ENCODE data around the gene UVSSA.

The UVSSA gene

GRCh38 chr4:1379801-1380331 is 32.9 kb downstream of the UVSSA start:
- Histone ChIP-seq H3K4me1 (ENCODE audit: low read length) (no peaks in the 10 kb centered on the region), H3K27ac (ENCODE audit: low read length) (no peak overlapping the region), H3K36me3 (replicated peaks; ENCODE audit: insufficient read depth, low read length) (no peaks in the 10 kb centered on the region), H3F3A (ENCODE audit: insufficient read depth, low read length) (no peaks in the 10 kb centered on the region), H3K9ac (ENCODE audit: low read length) (no peak overlapping the region), H3K27me3 (replicated peaks; ENCODE audit: insufficient read depth, low read length) (no peaks in the 10 kb centered on the region), H3K79me2 (ENCODE audit: low read length) (no peaks in the 10 kb centered on the region), H3K4me3 (ENCODE audit: low read length) (no peak overlapping the region), H3K9me2 (replicated peaks; ENCODE audit: insufficient read depth, low read length) (no peaks in the 10 kb centered on the region), H3K4me2 (ENCODE audit: low read depth, low read length) (no peak overlapping the region), H4K20me1 (ENCODE audit: insufficient read depth, low read length) (no peaks in the 10 kb centered on the region), H3K9me3 (replicated peaks; ENCODE audit: insufficient read depth, low read length) (no peaks in the 10 kb centered on the region), H2AFZ (ENCODE audit: low read length) (no peak overlapping the region)
- no peak for DNase-seq
- TF ChIP-seq EZH2phosphoT487 (IDR thresholded peaks at IDR 0.05; ENCODE audit: low read length) (no peak), EZH2 (optimal IDR thresholded peaks at IDR 0.05; ENCODE audit: low read depth, low read length) (no peak)
- TF ChIP-seq, protein P1, sequence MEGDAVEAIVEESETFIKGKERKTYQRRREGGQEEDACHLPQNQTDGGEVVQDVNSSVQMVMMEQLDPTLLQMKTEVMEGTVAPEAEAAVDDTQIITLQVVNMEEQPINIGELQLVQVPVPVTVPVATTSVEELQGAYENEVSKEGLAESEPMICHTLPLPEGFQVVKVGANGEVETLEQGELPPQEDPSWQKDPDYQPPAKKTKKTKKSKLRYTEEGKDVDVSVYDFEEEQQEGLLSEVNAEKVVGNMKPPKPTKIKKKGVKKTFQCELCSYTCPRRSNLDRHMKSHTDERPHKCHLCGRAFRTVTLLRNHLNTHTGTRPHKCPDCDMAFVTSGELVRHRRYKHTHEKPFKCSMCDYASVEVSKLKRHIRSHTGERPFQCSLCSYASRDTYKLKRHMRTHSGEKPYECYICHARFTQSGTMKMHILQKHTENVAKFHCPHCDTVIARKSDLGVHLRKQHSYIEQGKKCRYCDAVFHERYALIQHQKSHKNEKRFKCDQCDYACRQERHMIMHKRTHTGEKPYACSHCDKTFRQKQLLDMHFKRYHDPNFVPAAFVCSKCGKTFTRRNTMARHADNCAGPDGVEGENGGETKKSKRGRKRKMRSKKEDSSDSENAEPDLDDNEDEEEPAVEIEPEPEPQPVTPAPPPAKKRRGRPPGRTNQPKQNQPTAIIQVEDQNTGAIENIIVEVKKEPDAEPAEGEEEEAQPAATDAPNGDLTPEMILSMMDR (IDR thresholded peaks at IDR 0.05; ENCODE audit: low read length): no peak

- Histone ChIP-seq H3K9me2 (replicated peaks; ENCODE audit: insufficient read depth, low read length) (no peaks in the 10 kb centered on the region), H2AFZ (ENCODE audit: low read length) (no peak overlapping the region), H3K4me2 (ENCODE audit: low read depth, low read length) (no peak overlapping the region), H3K27ac (ENCODE audit: low read length) (no peak overlapping the region), H3K36me3 (replicated peaks; ENCODE audit: insufficient read depth, low read length) (no peaks in the 10 kb centered on the region), H3K9ac (ENCODE audit: low read length) (no peak overlapping the region), H3K79me2 (ENCODE audit: low read length) (no peaks in the 10 kb centered on the region), H3K4me3 (ENCODE audit: low read length) (no peak overlapping the region), H3K4me1 (ENCODE audit: low read length) (no peaks in the 10 kb centered on the region), H3K9me3 (replicated peaks; ENCODE audit: insufficient read depth, low read length) (no peaks in the 10 kb centered on the region), H3F3A (ENCODE audit: insufficient read depth, low read length) (no peaks in the 10 kb centered on the region), H3K27me3 (replicated peaks; ENCODE audit: insufficient read depth, low read length) (no peaks in the 10 kb centered on the region), H4K20me1 (ENCODE audit: insufficient read depth, low read length) (no peaks in the 10 kb centered on the region)
- DNase-seq: no peak
- no peak for TF ChIP-seq EZH2phosphoT487 (IDR thresholded peaks at IDR 0.05; ENCODE audit: low read length)
- TF ChIP-seq, protein P1 (IDR thresholded peaks at IDR 0.05; ENCODE audit: low read length): no peak
- TF ChIP-seq EZH2 (optimal IDR thresholded peaks at IDR 0.05; ENCODE audit: low read depth, low read length): no peak
Observed at GRCh38 chr4:1380368-1381151, 33.6 kb downstream of the UVSSA start.

DNA sequence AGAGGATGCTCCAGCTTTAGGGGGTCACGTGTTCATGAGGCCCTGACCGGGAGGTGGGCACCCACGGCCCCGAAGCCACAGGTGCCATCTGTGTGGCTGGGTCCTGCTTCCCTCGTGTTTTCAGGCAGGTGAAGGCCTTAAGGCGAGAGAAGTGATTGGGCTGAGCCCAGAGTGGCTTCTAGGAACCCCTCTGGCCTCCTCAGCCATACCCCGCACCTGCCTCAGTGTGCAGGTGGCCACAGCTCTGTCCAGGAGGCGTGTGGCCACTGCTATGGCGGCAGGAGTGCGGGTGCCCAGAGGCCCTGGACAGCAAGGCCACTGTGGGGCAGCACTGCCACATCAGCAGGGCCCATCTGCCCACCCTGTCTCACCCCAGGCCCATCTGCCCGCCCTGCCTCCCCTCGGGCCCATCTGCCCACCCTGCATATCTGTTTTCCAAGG is 34.2 kb downstream of the UVSSA start:
- H3K4me3 ChIP-seq (ENCODE audit: low read length): no peak overlapping the region
- DNase-seq: no peak
- no peaks in the 10 kb centered on the region for H3K9me3 ChIP-seq (replicated peaks; ENCODE audit: insufficient read depth, low read length)
- no peak overlapping the region for H2AFZ ChIP-seq (ENCODE audit: low read length)
- no peaks in the 10 kb centered on the region for H3K79me2 ChIP-seq (ENCODE audit: low read length)
- no peaks in the 10 kb centered on the region for H4K20me1 ChIP-seq (ENCODE audit: insufficient read depth, low read length)
- TF ChIP-seq EZH2 (optimal IDR thresholded peaks at IDR 0.05; ENCODE audit: low read depth, low read length): no peak
- TF ChIP-seq, protein P1 (IDR thresholded peaks at IDR 0.05; ENCODE audit: low read length): no peak
- TF ChIP-seq EZH2phosphoT487 (IDR thresholded peaks at IDR 0.05; ENCODE audit: low read length): no peak
- H3K36me3 ChIP-seq (replicated peaks; ENCODE audit: insufficient read depth, low read length): no peaks in the 10 kb centered on the region
- no peaks in the 10 kb centered on the region for H3K27me3 ChIP-seq (replicated peaks; ENCODE audit: insufficient read depth, low read length)
- no peak overlapping the region for H3K4me2 ChIP-seq (ENCODE audit: low read depth, low read length)
- no peaks in the 10 kb centered on the region for H3K9me2 ChIP-seq (replicated peaks; ENCODE audit: insufficient read depth, low read length)
- no peak overlapping the region for H3K9ac ChIP-seq (ENCODE audit: low read length)
- no peaks in the 10 kb centered on the region for H3K4me1 ChIP-seq (ENCODE audit: low read length)
- no peak overlapping the region for H3K27ac ChIP-seq (ENCODE audit: low read length)
- no peaks in the 10 kb centered on the region for H3F3A ChIP-seq (ENCODE audit: insufficient read depth, low read length)

Measured in MM.1S (cell line).